ENCODE data around the gene ZBTB7C. TPM values are rescaled to one million over a fixed set of nuclear protein-coding genes. Genes with fewer than 3 reads are reported as not detected.

Gene ZBTB7C
- total and polyA plus RNA-seq, 10 of the 15 experiments (the other 5 are each of a cell fraction or from before 2014, with no cell fraction given) = under 0.01 to 0.08 (median 0.01) TPM; not detected in 7

DNA sequence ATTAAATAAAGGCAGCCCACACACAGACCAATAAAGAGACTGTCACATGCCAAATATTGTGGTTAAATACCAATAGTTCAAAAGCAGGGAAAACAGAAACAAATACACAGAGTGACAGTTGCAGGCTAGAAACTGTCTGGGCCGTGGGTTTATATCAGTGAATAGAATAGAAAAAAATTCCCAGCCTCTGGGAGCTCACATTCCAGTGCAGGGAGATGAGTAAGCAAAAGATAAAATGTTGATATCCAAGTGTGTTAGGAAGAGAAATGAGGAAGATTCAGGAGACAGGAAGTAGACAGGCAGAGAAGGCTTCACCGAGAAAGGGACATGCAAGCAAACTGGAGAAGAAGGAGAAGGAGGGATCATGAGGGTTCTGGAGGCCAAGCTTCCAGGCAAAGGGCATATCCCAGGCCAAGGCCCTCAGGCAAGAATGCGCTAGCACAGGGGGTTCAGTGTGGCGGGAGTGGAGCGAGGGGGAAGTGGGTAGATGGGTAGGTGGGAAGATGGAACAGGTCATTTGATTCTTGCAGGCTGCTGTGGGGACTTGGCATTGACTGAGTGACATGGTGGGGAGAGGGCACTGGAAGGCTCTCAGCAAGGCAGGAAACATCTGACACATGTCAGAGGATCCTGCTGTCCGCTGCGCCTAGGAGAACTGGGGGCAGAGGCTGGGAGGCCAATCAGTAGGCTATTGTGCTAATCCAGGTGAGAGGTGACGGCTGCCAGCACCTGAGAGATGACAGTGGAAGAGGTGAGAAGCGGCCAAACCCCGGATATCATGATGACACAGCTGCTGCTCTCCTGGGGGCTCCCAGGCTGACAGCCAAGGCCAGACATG lies 89.2 kb downstream of the ZBTB7C start (continued):
- TF ChIP-seq, protein P1, sequence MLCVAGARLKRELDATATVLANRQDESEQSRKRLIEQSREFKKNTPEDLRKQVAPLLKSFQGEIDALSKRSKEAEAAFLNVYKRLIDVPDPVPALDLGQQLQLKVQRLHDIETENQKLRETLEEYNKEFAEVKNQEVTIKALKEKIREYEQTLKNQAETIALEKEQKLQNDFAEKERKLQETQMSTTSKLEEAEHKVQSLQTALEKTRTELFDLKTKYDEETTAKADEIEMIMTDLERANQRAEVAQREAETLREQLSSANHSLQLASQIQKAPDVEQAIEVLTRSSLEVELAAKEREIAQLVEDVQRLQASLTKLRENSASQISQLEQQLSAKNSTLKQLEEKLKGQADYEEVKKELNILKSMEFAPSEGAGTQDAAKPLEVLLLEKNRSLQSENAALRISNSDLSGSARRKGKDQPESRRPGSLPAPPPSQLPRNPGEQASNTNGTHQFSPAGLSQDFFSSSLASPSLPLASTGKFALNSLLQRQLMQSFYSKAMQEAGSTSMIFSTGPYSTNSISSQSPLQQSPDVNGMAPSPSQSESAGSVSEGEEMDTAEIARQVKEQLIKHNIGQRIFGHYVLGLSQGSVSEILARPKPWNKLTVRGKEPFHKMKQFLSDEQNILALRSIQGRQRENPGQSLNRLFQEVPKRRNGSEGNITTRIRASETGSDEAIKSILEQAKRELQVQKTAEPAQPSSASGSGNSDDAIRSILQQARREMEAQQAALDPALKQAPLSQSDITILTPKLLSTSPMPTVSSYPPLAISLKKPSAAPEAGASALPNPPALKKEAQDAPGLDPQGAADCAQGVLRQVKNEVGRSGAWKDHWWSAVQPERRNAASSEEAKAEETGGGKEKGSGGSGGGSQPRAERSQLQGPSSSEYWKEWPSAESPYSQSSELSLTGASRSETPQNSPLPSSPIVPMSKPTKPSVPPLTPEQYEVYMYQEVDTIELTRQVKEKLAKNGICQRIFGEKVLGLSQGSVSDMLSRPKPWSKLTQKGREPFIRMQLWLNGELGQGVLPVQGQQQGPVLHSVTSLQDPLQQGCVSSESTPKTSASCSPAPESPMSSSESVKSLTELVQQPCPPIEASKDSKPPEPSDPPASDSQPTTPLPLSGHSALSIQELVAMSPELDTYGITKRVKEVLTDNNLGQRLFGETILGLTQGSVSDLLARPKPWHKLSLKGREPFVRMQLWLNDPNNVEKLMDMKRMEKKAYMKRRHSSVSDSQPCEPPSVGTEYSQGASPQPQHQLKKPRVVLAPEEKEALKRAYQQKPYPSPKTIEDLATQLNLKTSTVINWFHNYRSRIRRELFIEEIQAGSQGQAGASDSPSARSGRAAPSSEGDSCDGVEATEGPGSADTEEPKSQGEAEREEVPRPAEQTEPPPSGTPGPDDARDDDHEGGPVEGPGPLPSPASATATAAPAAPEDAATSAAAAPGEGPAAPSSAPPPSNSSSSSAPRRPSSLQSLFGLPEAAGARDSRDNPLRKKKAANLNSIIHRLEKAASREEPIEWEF (IDR thresholded peaks at IDR 0.05; ENCODE audit: insufficient replicate concordance, low read depth, low read length) = no peak
- TF ChIP-seq SMAD5 (IDR thresholded peaks at IDR 0.05; ENCODE audit: low read depth) = no peak

DNA sequence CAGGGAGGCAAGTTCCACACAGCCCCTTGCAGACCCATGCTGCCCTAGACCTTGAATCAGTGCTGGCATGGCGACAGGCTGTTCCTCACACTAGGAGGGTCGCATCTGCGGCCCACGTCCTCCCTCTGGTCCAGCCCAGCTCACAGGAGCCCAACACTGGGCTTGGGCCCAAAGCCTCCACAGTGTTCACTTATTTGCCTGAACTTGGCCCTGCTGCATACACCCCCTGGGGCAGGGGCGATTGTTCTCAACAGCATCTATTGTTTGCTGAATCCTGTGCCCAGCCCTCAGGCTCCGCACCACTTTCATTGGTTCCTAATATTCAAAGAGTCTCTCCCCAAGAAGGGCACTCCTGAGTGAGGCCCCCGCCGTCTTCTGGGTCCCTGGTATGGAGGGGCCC lies 90.7 kb downstream of the ZBTB7C start:
- BruUV-seq (replicated peaks) = no TSS peak
- Histone ChIP-seq H3K36me3 (ENCODE audit: control insufficient read depth in 2 of 2, insufficient read depth in 2 of 2, low read length in 1 of 2) (no peaks in the 10 kb centered on the region), H3K79me2 (ENCODE audit: control insufficient read depth, insufficient read depth, low read length) (no peaks in the 10 kb centered on the region), H3K4me3 (no peak overlapping the region), H3K4me1 (ENCODE audit: control insufficient read depth, insufficient read depth, low read length) (no peaks in the 10 kb centered on the region), H3K27me3 (replicated peaks in 1 of 2; ENCODE audit: control insufficient read depth in 2 of 2, insufficient read depth in 2 of 2, low read length in 1 of 2) (peaks cover 0 to 5% of the 10 kb centered on the region in 2 experiments; a peak in 3 of 4 replicates), H2AFZ (ENCODE audit: control insufficient read depth, low read depth, low read length) (no peak overlapping the region), H3K9ac (ENCODE audit: control insufficient read depth, insufficient read depth, low read length) (no peak overlapping the region), H3K4me2 (ENCODE audit: control insufficient read depth, insufficient read depth) (no peak overlapping the region), H4K20me1 (ENCODE audit: control insufficient read depth, insufficient read depth) (no peaks in the 10 kb centered on the region), H3K27ac (ENCODE audit: control insufficient read depth, insufficient read depth) (no peak overlapping the region), H3K9me3 (replicated peaks; ENCODE audit: control insufficient read depth, insufficient read depth, low read length) (no peaks in the 10 kb centered on the region; the same call in 2 of the 3 replicates)
- POLR2A ChIA-PET = no interaction called here
- ATAC-seq = no peak
- RAD21 ChIA-PET (ENCODE audit: unreplicated experiment) = no interaction called here
- FAIRE-seq = no peak
- DNase-seq (ENCODE audit: low read depth, low spot score) = no peak
- in situ Hi-C loops (cut with MboI) = no loop called here
- no peak for TF ChIP-seq DPF2 (IDR thresholded peaks at IDR 0.05)
- no peak for TF ChIP-seq FOXK2 (IDR thresholded peaks at IDR 0.05)
- TF ChIP-seq, protein P2, sequence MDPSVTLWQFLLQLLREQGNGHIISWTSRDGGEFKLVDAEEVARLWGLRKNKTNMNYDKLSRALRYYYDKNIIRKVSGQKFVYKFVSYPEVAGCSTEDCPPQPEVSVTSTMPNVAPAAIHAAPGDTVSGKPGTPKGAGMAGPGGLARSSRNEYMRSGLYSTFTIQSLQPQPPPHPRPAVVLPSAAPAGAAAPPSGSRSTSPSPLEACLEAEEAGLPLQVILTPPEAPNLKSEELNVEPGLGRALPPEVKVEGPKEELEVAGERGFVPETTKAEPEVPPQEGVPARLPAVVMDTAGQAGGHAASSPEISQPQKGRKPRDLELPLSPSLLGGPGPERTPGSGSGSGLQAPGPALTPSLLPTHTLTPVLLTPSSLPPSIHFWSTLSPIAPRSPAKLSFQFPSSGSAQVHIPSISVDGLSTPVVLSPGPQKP (IDR thresholded peaks at IDR 0.05; ENCODE audit: low read depth, low read length) = no peak
- TF ChIP-seq EZH2 (IDR thresholded peaks at IDR 0.05; ENCODE audit: borderline replicate concordance, control insufficient read depth, low read depth, low read length) = no peak
- no peak for TF ChIP-seq JUNB (IDR thresholded peaks at IDR 0.05)
- TF ChIP-seq, protein P3, sequence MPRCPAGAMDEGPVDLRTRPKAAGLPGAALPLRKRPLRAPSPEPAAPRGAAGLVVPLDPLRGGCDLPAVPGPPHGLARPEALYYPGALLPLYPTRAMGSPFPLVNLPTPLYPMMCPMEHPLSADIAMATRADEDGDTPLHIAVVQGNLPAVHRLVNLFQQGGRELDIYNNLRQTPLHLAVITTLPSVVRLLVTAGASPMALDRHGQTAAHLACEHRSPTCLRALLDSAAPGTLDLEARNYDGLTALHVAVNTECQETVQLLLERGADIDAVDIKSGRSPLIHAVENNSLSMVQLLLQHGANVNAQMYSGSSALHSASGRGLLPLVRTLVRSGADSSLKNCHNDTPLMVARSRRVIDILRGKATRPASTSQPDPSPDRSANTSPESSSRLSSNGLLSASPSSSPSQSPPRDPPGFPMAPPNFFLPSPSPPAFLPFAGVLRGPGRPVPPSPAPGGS (IDR thresholded peaks at IDR 0.05; ENCODE audit: borderline replicate concordance, insufficient read depth, low read depth, low read length, poor library complexity, severe bottlenecking) = no peak
- CTCF ChIA-PET = no interaction called here
- WGBS (ENCODE audit: insufficient coverage, insufficient replicate concordance, low lambda C conversion rate, missing lambda C conversion rate) = 14% methylated on average over 8 of the region's 8 CpGs
- intact Hi-C loops (cut with micrococcal nuclease; ENCODE audit: unreplicated experiment) = no loop called here
- SMC1A ChIA-PET (ENCODE audit: uncharacterized antibody, unreplicated experiment) = no interaction called here

Measured in GM12878 (cell line).